Left kidney (tissue), 2 donors: Measurements from ENCODE around the gene IDUA. TPM values are rescaled to one million over a fixed set of nuclear protein-coding genes. Genes with fewer than 3 reads are reported as not detected.

Source experiments
- DNase-seq: peaks from one replicate; pipeline ENCODE4 v3.0.0-alpha.2; 2013
- polyA plus RNA-seq: library from polyadenylated mRNA; unstranded; fragments of 120-200 nt; gene quantifications from one replicate; pipeline ENCODE4 v1.2.1, GENCODE V29; 2013; ENCODE audit not compliant: insufficient read length

The IDUA gene
- polyA plus RNA-seq, 1 donor: 8.9 TPM

- no peak for DNase-seq
These were observed 28.9 kb downstream of the IDUA start for GRCh38 chr4:1015746-1016145.

- no peak for DNase-seq
These were observed 30.4 kb downstream of the IDUA start for GRCh38 chr4:1017211-1017610.

- no peak for DNase-seq
These were observed 30.9 kb downstream of the IDUA start for GRCh38 chr4:1017706-1018105.

DNA sequence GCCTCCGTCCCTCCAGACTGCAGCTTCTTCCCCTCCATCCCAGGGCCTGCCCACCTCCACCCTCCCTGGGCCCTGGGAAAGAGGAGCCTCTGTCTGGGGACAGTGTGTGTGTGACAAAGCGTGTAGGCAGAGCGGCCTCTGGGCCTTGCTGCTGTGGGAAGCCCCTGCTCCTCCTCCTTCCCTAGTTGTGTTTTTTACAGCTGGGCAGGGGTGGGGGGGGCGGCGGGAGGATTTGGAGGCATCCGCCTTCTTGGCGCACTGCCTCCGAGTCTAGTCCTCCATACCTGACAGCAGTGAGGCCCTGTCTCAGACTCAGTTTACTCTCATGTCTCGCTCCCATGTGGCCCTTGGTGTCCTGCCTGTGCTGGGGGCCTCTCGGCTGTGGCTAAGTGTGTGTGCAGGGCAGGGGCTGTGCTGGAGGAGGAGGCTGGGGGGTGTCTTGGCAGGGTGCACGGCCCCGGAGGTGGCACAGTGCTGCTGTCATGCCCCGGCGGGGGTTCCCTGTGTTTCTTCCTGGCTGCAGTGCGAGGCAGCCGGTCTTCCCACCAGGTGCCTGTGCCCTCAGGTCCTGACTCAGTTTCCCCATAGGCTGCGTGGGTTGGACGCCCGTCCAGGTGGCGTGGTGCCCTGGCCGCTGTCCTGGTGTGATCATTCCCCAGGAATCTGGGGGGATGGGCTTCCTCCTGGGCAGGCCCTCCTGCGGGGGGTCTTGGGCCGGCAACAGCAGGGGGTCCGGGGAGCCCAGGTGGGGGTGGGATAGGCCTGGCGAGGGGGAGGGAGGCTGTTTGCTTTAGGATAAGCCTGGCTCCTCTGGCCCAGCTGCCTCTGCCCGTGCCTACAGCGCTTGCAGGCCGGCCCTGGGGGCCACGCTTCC lies 31.5 kb downstream of the IDUA start:
- no peak for DNase-seq

DNA sequence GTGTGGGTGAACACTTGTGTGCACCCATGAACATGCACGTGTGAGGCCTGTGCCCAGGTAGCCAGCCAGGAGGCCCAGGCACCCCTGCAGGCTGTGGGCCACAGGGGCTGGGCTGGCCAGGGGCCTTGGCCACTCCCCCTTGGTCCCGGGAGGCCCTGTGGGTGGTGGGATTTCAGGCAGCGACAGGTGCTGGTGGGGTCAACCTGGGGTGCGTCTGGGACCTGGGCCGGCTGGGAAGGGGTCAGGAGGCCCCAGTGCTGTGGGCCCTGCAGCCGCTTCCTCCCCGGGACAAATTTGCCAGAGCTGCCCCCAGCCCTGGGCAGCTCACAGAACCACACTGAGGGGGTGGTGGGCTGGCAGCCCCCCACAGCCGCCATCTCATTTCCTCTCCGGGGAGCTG lies 32.5 kb downstream of the IDUA start:
- no peak for DNase-seq

DNA sequence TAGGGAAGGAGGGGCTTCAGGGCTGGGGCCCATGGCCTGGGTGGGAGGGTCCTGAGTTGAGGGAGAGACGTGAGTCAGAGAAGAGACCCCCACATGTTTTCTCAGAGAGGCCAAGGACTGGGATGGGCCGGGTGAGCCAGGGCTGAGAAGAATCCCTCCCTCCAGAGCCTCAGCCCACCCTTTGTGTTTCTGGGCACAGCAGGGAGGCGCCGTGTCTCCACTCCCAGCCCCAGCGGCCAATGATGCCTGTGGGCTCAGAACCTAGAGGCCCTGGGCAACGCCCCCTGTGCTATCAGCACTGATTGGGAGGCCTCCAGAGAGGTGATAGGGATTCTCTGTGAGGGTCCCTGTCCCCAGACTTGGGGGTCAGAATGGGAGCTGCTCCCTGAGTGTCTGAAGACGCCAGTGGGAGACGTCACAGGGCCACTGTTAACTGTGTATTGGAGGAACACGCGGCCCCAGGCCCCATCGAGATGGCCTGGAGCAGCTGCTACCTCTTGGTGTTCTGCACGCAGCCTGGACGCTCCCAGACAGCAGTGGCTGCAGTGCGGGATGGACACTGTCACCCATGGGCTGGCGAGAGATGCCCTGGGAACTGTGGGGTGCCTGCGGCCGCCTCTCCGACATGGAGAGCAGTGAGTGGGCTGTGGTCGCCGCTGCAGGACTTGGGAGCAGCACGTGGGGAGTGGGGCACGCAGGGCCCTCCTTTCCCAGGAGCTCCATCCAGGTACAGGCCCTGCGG lies 33.1 kb downstream of the IDUA start:
- DNase-seq: no peak

DNA sequence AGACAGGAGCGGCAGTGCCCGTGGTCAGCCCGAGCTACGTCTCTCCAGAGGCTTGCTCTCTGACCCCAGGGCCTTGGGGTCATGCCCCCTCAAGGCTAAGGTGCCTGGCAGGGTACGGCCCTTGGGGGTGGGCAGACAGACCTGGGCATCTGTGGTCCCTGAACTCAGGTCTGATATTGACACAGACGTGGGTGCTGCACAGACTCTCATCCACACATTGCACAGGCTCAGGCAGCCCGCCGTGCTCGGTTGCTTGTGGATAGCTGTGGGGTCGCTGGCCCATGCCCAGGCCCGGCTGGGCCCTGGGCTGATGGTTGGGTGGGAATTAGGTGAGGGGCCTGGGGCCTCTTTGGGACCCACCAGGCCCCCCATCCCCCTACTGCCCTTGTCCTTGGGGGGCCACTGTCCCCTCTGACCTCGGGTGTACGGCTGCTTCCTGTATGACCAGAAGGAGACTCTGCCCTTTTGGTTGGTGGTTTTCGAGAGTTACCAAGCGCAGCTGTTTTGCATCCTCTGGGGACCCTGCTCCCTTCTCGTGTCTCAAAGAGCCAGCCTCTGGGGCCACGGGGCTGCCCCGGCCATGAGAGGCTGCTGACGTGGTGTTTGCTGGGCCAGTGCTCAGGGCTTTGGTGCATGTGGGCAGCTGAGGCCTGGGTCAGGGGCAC lies 34.7 kb downstream of the IDUA start:
- no peak for DNase-seq

GRCh38 chr4:1022051-1022738 lies 35.4 kb downstream of the IDUA start:
- no peak for DNase-seq

- DNase-seq: no peak
These were observed 35.9 kb downstream of the IDUA start for GRCh38 chr4:1022739-1023066.

- no peak for DNase-seq
These were observed 36.3 kb downstream of the IDUA start for GRCh38 chr4:1023075-1023640.

DNA sequence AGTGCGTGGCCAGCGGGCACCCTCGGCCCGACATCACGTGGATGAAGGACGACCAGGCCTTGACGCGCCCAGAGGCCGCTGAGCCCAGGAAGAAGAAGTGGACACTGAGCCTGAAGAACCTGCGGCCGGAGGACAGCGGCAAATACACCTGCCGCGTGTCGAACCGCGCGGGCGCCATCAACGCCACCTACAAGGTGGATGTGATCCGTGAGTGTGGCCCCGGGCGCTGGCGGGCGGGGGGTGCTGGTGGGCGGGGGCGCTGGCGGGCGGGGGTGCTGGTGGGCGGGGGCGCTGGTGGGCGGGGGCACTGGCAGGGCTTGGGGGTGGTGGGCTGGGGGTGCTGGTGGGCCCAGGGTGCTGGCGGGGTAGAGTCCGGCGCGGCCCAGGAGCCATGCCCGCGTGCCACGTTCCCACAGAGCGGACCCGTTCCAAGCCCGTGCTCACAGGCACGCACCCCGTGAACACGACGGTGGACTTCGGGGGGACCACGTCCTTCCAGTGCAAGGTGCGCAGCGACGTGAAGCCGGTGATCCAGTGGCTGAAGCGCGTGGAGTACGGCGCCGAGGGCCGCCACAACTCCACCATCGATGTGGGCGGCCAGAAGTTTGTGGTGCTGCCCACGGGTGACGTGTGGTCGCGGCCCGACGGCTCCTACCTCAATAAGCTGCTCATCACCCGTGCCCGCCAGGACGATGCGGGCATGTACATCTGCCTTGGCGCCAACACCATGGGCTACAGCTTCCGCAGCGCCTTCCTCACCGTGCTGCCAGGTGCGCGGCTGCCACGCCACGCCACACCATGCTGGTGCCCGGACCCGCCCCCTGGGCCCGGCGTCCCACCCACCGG lies 37.3 kb downstream of the IDUA start:
- no peak for DNase-seq

DNA sequence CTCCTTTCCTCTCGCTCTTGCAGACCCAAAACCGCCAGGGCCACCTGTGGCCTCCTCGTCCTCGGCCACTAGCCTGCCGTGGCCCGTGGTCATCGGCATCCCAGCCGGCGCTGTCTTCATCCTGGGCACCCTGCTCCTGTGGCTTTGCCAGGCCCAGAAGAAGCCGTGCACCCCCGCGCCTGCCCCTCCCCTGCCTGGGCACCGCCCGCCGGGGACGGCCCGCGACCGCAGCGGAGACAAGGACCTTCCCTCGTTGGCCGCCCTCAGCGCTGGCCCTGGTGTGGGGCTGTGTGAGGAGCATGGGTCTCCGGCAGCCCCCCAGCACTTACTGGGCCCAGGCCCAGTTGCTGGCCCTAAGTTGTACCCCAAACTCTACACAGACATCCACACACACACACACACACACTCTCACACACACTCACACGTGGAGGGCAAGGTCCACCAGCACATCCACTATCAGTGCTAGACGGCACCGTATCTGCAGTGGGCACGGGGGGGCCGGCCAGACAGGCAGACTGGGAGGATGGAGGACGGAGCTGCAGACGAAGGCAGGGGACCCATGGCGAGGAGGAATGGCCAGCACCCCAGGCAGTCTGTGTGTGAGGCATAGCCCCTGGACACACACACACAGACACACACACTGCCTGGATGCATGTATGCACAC lies 38.2 kb downstream of the IDUA start:
- DNase-seq: no peak

DNA sequence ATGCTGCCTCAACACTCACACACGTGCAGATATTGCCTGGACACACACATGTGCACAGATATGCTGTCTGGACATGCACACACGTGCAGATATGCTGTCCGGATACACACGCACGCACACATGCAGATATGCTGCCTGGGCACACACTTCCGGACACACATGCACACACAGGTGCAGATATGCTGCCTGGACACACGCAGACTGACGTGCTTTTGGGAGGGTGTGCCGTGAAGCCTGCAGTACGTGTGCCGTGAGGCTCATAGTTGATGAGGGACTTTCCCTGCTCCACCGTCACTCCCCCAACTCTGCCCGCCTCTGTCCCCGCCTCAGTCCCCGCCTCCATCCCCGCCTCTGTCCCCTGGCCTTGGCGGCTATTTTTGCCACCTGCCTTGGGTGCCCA lies 39.3 kb downstream of the IDUA start:
- DNase-seq: no peak

DNA sequence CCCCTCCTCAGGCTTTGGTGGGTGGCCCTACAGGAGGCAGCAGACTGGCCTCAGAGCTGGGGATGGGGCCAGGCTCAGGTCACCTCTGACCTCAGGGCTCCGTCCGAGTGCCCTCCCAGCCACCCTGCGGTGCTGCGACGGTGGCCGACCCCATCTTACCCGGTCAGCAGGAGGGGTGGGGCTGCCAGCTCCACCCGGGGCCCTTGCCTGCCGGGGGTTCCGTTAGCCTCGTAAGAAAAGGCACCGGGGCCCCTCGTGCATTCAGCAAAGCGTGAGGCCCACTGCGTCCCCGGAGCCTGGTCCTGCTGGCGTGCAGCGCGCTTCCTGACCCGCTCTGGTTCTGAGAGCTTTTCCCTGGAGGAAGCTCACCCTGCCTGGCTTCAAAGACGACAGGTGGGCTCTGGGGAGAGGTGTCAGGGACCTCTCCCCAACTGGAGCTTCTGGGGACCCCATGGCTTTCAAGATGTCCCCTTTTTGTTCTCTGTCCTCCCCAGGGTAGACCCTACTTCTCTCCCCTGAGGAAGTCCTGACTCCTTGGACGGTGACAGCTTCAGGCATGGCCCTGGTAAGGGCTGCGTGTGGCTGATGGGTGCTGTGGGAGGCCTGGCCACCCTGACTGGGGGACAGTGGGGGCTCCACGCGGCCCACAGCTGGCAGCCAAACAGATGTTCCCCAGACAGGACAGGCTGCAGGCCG lies 40.5 kb downstream of the IDUA start:
- DNase-seq: no peak

DNA sequence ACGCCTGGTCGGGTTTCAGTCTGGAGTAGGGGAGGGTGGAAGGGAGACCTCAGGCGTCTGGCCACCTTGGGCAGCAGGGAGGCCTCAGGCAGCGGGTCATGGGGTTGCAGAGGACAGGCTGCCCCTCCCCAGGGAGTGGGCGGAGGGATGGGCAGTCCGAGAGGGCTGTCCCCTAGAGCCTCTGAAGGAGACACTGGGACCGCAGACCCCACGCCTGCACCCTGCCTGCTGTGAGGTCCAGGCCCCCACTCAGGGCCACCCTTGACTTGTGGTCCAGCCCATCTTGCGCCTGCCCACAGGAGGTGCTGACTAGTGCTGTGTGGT lies 41.0 kb downstream of the IDUA start:
- DNase-seq: no peak

GRCh38 chr4:1028574-1029220 lies 41.9 kb downstream of the IDUA start:
- DNase-seq: no peak

GRCh38 chr4:1029529-1029928 lies 42.7 kb downstream of the IDUA start:
- DNase-seq: no peak

GRCh38 chr4:1030031-1030430 lies 43.2 kb downstream of the IDUA start:
- no peak for DNase-seq

DNA sequence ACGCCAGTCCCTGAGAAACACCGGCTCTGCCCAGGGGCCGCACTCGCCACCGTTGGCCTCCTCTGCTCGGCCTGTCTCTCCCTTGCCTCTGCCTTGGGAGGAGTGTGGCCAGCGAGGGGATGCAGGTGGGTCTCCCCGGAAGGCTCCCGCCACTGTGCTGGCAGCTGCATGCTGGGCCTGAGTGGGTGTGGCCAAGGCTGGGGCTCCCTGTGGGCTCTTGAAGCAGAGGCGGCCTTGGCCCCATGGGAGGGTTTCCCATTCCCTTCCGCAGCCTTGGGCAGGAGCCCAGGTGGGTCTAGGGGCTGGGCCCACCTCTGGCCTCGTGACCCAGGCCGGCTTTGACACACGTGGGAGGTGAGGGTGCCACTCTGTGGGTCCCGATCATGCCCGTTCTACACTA lies 43.7 kb downstream of the IDUA start:
- no peak for DNase-seq

DNA sequence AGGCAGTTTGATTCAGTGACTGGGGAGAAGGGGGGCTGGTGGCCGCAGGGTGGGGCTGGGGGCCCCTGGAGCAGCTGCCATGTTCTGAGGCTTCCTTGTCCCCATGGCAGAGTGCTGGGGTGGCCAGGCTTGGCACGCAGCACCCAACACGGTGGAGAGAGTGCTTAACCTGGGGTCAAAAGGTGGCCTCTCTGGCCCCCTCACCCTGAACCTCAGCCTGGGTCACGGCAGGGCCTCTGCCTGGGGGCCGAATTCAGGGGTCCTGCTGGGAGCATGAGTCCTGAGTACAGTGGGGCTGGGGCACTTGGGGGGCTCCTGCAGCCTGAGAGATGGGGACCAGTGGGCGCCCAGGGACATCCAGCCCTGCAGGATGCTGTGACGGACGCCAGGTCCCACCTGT lies 44.5 kb downstream of the IDUA start:
- no peak for DNase-seq
